ENCODE measurements around the gene TNFRSF12A.

DNA sequence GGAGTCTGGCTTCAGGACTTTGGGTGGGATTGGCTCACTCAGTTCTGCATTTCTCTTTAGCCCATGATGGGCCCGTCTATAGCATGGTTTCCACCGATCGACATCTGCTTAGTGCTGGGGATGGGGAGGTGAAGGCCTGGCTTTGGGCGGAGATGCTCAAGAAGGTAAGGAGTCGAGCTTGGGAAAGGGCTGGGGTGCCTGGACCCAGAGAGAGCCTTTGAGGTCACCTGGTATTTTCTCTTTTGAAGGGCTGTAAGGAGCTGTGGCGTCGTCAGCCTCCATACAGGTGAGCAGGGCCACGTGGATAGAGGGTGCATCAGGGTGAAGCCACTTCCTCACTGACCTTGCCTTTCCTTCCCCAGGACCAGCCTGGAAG is 5.8 kb downstream of the TNFRSF12A start:
- TF ChIP-seq, protein P1, sequence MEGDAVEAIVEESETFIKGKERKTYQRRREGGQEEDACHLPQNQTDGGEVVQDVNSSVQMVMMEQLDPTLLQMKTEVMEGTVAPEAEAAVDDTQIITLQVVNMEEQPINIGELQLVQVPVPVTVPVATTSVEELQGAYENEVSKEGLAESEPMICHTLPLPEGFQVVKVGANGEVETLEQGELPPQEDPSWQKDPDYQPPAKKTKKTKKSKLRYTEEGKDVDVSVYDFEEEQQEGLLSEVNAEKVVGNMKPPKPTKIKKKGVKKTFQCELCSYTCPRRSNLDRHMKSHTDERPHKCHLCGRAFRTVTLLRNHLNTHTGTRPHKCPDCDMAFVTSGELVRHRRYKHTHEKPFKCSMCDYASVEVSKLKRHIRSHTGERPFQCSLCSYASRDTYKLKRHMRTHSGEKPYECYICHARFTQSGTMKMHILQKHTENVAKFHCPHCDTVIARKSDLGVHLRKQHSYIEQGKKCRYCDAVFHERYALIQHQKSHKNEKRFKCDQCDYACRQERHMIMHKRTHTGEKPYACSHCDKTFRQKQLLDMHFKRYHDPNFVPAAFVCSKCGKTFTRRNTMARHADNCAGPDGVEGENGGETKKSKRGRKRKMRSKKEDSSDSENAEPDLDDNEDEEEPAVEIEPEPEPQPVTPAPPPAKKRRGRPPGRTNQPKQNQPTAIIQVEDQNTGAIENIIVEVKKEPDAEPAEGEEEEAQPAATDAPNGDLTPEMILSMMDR (IDR thresholded peaks at IDR 0.05): no peak
- no peak for TF ChIP-seq POLR2A (IDR thresholded peaks at IDR 0.05)
